Measurements from ENCODE around the gene PPP1R9B.

DNA sequence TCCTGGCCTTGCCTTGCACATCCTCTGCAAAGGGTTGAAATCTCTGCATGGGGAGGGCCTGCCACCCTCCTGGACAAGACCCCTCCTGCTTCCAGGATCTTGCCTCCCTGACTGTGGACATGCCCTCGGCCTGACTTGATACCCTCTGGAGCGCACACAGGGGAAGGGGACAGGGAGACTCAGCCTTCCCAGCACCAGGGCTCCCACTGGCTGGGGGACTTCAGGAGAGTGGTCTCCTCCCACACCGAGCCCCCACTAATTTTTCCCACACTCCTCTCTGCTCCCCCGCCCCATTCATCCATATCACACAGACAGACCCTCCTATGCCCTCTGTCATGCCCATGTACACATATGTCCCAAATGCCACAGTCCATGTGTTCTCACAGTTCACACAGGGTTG is 29.6 kb upstream of the PPP1R9B start:
- no peak for TF ChIP-seq ZNF274 (IDR thresholded peaks at IDR 0.05; ENCODE audit: low read depth, low read length)
- no peak for TF ChIP-seq YY1 (IDR thresholded peaks at IDR 0.05; ENCODE audit: insufficient read depth, insufficient read length)

Measured in NT2/D1 (cell line).